ENCODE results near the gene LDHAL6A.

Gene LDHAL6A

DNA sequence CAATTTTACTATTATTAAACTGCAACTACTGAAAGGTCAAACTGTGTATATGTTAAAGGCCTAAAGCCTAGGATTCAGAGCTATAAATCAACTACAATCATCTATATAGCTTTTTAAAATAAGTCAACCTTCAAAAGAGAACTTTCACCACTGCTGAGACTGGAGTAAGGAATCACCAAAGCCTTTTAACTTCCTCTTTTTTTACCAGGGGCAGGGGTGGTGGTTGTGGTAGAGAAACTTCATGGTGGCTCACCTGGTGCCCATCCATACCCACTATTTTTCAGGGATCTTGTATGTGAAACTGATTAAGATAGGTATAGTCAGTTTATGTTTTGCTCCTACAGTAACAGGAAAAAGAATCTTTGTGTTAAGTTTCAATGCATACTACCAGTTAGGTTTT, 39.6 kb downstream of the LDHAL6A start:
- no peak overlapping the region for H3K27ac ChIP-seq
- no peak for DNase-seq (ENCODE audit: low spot score)
- H3K4me3 ChIP-seq, result no peak overlapping the region
- TF ChIP-seq, protein P1, sequence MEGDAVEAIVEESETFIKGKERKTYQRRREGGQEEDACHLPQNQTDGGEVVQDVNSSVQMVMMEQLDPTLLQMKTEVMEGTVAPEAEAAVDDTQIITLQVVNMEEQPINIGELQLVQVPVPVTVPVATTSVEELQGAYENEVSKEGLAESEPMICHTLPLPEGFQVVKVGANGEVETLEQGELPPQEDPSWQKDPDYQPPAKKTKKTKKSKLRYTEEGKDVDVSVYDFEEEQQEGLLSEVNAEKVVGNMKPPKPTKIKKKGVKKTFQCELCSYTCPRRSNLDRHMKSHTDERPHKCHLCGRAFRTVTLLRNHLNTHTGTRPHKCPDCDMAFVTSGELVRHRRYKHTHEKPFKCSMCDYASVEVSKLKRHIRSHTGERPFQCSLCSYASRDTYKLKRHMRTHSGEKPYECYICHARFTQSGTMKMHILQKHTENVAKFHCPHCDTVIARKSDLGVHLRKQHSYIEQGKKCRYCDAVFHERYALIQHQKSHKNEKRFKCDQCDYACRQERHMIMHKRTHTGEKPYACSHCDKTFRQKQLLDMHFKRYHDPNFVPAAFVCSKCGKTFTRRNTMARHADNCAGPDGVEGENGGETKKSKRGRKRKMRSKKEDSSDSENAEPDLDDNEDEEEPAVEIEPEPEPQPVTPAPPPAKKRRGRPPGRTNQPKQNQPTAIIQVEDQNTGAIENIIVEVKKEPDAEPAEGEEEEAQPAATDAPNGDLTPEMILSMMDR (IDR thresholded peaks at IDR 0.05), result no peak

GRCh38 chr11:18495703-18496102, 40.0 kb downstream of the LDHAL6A start:
- Histone ChIP-seq H3K27ac (no peak overlapping the region), H3K4me3 (no peak overlapping the region)
- no peak for DNase-seq (ENCODE audit: low spot score)
- TF ChIP-seq, protein P1 (IDR thresholded peaks at IDR 0.05), result no peak

- no peak overlapping the region for H3K27ac ChIP-seq
- H3K4me3 ChIP-seq, result no peak overlapping the region
- DNase-seq (ENCODE audit: low spot score), result no peak
- TF ChIP-seq, protein P1 (IDR thresholded peaks at IDR 0.05), result no peak
Measured at GRCh38 chr11:18498039-18498438, 42.4 kb downstream of the LDHAL6A start.

DNA sequence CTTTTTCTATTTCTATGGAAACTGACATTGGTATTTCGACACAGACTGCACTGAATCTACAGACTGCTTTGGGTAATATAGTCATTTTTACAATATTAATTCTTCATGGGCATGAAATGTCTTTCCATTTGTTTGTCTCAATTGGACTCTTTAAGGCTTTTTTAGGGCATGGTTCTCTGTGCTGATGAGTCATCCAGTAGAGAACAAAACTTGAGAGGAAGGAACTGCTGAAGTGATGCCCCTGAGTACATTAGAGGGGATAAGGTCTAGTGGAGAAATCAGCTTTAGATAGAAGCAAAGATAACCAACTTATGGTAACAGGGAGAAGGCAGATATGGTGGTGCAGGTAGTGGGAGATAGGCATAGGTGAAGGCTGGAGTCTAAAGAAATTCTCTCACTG, 46.0 kb downstream of the LDHAL6A start:
- Histone ChIP-seq H3K27ac (no peak overlapping the region), H3K4me3 (no peak overlapping the region)
- DNase-seq (ENCODE audit: low spot score), result no peak
- TF ChIP-seq, protein P1 (IDR thresholded peaks at IDR 0.05), result no peak

GRCh38 chr11:18502352-18502751, 46.7 kb downstream of the LDHAL6A start:
- Histone ChIP-seq H3K27ac (no peak overlapping the region), H3K4me3 (no peak overlapping the region)
- DNase-seq (ENCODE audit: low spot score), result no peak
- TF ChIP-seq, protein P1 (IDR thresholded peaks at IDR 0.05), result no peak

DNA sequence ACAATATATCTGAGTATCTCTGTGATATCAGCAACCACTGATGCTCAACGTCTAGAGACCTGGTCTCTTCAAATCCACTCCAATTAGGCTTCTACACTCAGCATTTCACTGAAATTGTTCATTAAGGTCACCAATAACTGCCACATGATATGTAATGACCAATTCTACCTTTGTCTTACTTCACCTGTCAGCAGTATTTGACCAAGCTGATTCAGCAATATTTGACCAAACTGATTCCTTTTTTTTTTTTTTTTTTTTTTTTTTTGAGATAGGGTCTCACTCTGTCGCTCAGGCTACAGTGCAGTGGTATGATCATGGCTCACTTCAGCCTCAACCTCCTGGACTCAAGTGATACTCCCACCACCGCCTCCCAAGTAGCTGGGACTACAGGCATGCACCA, 65.5 kb downstream of the LDHAL6A start:
- no peak overlapping the region for H3K27ac ChIP-seq
- TF ChIP-seq, protein P1 (IDR thresholded peaks at IDR 0.05), result no peak

DNA sequence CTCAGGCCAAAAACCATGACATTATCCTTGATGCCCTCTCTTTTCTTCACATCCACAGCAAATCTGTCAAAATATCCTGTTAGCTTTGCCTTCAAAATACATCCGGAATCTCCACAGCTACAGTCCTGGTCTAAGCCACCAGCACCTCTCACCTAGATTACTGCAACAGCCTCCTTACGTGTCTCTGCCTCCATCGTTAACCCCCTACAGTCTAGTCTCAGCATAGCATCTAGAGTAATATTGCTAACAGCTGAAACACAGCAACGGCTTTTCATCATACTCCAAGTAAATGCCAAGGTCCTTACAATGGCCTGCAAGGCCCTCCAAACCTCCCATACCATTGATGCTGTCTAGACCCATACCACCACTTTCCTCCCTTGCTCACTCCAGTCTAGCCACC, 66.7 kb downstream of the LDHAL6A start:
- TF ChIP-seq, protein P1 (IDR thresholded peaks at IDR 0.05), result no peak
- Histone ChIP-seq H3K4me3 (no peak overlapping the region), H3K27ac (no peak overlapping the region)
- no peak for DNase-seq (ENCODE audit: low spot score)

More for the DNA sequence above, 65.5 kb downstream of the LDHAL6A start:
- no peak overlapping the region for H3K4me3 ChIP-seq
- DNase-seq (ENCODE audit: low spot score), result no peak

All from coronary artery (tissue), 2 donors.